ENCODE measurements around the gene PNMA1.

Gene PNMA1

GRCh38 chr14:73740618-73741326 is 26.6 kb upstream of the PNMA1 start:
- no peak for DNase-seq
- in situ Hi-C loops (cut with HindIII; ENCODE audit: low pct_ligation_motif_present, low pct_unique_long_range_greater_than_20kb, low sequenced_read_pairs), result no loop called here

GRCh38 chr14:73739899-73740617 is 25.9 kb upstream of the PNMA1 start:
- DNase-seq, result no peak
- in situ Hi-C loops (cut with HindIII; ENCODE audit: low pct_ligation_motif_present, low pct_unique_long_range_greater_than_20kb, low sequenced_read_pairs), result no loop called here

GRCh38 chr14:73739174-73739898 is 25.2 kb upstream of the PNMA1 start:
- no peak for DNase-seq
- in situ Hi-C loops (cut with HindIII; ENCODE audit: low pct_ligation_motif_present, low pct_unique_long_range_greater_than_20kb, low sequenced_read_pairs), result no loop called here

DNA sequence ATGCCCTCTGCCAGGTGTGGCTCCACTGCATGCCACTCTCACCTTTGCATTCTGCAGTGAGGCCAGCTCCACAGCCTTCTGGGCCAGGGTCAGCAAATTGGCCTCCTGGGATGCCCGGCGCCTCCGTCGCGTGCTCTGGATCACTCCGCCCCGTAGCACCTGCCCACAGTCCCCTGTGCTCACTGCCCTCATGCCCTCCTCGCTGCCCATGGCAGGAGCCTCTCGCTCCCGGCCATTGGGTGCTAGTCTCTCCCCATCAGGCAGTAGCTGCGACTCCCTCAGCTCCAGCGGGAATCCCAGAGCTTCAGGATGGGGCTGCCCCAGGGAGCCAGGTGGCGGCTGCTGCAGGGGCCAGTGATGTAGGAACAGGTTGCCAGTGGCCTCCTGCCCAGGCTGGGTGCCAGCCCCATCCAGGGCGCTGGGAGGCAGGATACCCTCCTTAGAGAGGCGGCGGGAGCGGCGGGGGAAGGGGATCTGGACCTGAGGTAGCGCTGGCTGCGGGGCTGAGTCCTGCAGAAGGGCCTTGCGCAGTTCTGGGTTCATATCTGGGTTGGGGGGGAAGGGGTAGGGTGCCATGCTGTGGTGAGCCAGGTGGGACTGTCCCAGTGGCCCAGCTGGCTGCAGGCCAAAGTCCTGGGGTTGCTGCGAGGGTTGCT is 24.5 kb upstream of the PNMA1 start:
- in situ Hi-C loops (cut with HindIII; ENCODE audit: low pct_ligation_motif_present, low pct_unique_long_range_greater_than_20kb, low sequenced_read_pairs), result no loop called here

GRCh38 chr14:73736842-73737241 is 22.7 kb upstream of the PNMA1 start:
- in situ Hi-C loops (cut with HindIII; ENCODE audit: low pct_ligation_motif_present, low pct_unique_long_range_greater_than_20kb, low sequenced_read_pairs), result no loop called here
- DNase-seq, result no peak

More for the DNA sequence above, 24.5 kb upstream of the PNMA1 start:
- no peak for DNase-seq

DNA sequence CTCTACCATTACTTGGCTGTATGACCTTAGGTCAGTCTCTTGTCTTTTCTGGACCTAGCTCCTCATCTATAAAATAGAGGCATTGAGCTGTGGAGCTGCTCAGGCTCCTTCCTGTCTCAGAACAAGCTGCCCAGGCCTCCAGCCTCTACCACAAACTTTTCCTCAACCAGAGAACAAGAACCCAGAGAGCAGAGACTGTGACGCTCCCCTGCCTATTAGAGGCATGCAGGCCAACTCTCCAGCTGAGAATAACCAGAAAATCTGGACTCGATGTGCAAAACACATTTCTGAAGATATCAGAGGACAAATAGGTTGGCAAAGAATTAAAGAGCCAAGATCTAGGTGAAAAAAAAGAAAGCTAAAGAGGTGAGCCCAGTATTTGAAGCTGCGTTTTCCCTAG is 17.8 kb upstream of the PNMA1 start:
- DNase-seq, result no peak
- in situ Hi-C loops (cut with HindIII; ENCODE audit: low pct_ligation_motif_present, low pct_unique_long_range_greater_than_20kb, low sequenced_read_pairs), result no loop called here

GRCh38 chr14:73731111-73731510 is 16.9 kb upstream of the PNMA1 start:
- in situ Hi-C loops (cut with HindIII; ENCODE audit: low pct_ligation_motif_present, low pct_unique_long_range_greater_than_20kb, low sequenced_read_pairs), result no loop called here
- no peak for DNase-seq

DNA sequence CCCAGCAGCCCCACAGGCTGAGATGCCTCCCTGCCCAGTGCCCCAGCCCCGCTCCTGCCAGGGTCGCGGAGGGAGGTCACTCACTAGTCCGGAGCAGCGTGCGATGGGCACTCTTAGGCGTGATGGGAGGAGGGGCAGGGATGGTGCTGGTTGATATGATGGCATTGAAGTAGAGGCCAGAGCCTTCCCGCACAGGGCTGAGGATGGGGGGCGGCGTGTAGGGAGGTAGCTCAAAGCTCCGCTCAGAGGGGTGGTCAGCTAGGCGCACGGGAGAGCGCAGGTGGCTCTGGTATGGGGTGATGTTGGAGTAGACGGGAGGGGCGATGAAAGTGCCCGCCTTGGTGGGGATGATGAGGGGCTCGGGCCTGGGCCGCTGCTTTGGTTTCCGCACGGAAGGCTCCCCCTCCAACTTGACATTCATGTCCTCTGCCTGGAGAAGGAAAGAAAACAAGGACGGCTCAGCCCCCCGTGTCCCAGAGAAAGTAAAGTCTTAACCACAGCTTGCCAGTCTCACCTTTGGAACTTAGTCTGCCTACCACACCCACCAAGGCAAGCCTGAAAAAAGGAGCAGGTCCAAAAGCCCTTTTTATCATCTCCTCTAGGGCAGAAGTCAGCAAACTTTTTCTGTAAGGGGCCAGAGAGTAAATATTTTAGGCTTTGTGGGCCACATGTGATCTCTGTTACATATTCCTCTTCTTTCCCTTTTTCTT is 15.5 kb upstream of the PNMA1 start:
- in situ Hi-C loops (cut with HindIII; ENCODE audit: low pct_ligation_motif_present, low pct_unique_long_range_greater_than_20kb, low sequenced_read_pairs), result no loop called here
- DNase-seq, result no peak

- in situ Hi-C loops (cut with HindIII; ENCODE audit: low pct_ligation_motif_present, low pct_unique_long_range_greater_than_20kb, low sequenced_read_pairs), result no loop called here
- DNase-seq, result peak; percentile 65
Measured at GRCh38 chr14:73728717-73729330, 14.6 kb upstream of the PNMA1 start.

- DNase-seq, result no peak
- in situ Hi-C loops (cut with HindIII; ENCODE audit: low pct_ligation_motif_present, low pct_unique_long_range_greater_than_20kb, low sequenced_read_pairs), result no loop called here
Measured at GRCh38 chr14:73727166-73727565, 13.0 kb upstream of the PNMA1 start.

- in situ Hi-C loops (cut with HindIII; ENCODE audit: low pct_ligation_motif_present, low pct_unique_long_range_greater_than_20kb, low sequenced_read_pairs), result no loop called here
- no peak for DNase-seq
Measured at GRCh38 chr14:73726025-73726961, 12.1 kb upstream of the PNMA1 start.

DNA sequence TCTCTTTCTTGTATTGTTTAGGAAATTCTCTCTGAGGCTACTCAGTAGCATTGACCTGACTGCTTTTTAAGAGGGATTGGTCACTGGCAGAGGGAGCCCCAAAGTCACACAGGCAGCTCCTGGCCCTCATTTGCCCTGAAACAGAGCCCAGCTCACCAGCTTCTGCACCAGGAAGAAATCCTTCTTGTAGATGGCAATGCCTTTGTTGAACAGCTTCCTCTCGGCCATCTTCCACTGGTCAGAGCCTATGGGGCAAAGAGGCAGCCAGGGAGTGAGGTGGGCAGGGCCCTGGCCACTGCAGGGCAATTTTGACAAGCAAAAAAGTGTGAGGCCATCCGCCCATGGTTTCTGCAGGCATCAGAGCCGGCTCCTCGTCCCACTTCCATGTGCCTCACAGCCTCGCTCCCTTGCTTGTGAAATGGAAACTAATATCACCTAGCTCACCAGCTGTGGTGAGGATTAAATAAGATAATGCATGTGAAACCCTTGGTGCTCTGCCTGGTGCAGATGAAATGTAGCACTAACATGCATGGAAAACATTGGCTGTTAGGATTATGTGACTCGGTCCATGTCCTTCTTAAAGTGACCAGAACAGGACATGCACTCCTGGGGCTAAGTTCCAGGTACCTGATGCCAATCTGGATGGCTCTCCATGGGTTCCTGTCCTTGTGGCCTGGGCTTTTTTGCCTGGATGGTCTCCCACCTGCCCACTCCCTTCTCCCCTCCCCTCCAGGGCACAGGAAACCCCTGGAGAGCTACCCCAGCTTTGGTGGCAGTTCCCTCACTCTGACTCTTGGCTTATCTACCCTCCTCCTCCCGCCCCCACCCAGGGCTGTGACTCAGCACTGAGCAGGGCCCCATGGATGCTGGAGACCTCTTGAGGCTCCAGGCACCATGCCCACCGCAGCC is 11.2 kb upstream of the PNMA1 start:
- DNase-seq, result peak; percentile 25
- in situ Hi-C loops (cut with HindIII; ENCODE audit: low pct_ligation_motif_present, low pct_unique_long_range_greater_than_20kb, low sequenced_read_pairs), result no loop called here

- DNase-seq, result no peak
- in situ Hi-C loops (cut with HindIII; ENCODE audit: low pct_ligation_motif_present, low pct_unique_long_range_greater_than_20kb, low sequenced_read_pairs), result no loop called here
Measured at GRCh38 chr14:73724696-73725095, 10.5 kb upstream of the PNMA1 start.

GRCh38 chr14:73723797-73724661 is 9.8 kb upstream of the PNMA1 start:
- DNase-seq, result peak; percentile 76
- in situ Hi-C loops (cut with HindIII; ENCODE audit: low pct_ligation_motif_present, low pct_unique_long_range_greater_than_20kb, low sequenced_read_pairs), result no loop called here

- in situ Hi-C loops (cut with HindIII; ENCODE audit: low pct_ligation_motif_present, low pct_unique_long_range_greater_than_20kb, low sequenced_read_pairs), result no loop called here
- DNase-seq, result peak; percentile 36
Measured at GRCh38 chr14:73723406-73723796, 9.2 kb upstream of the PNMA1 start.
